ENCODE data around the gene PIP5K1A.
A peak's percentile ranks its signal among the peaks of the same experiment; 100 is the strongest.

Gene PIP5K1A

DNA sequence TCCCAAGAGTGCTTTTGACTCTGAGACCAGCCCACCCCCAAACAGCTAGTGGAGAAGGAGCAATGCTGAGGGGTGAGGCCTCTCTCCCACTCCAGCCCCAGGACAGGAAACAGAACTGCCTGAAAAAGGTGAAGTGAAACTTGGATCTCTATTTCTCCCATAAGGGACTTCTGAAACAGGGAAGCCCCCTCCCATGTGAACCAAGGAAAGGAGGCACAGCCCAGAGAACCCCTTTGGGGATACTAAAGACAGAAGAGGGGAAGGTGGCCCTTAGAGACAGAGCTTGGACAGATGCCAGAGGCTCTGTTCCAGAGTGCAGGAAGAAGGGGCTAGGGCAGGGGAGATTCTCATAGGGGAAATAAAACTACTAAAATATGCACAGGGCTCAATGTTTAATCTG is 39.0 kb upstream of the PIP5K1A start:
- DNase-seq (ENCODE audit: extremely low read depth, insufficient read length): no peak
- peaks cover 2% of the 10 kb centered on the region; the same call in 1 of the 2 replicates for H3K36me3 ChIP-seq (ENCODE audit: control insufficient read depth, insufficient read depth, low read length)
- no peak overlapping the region for H3K4me3 ChIP-seq (replicated peaks; ENCODE audit: low read depth, low read length)
- TF ChIP-seq, protein P1, sequence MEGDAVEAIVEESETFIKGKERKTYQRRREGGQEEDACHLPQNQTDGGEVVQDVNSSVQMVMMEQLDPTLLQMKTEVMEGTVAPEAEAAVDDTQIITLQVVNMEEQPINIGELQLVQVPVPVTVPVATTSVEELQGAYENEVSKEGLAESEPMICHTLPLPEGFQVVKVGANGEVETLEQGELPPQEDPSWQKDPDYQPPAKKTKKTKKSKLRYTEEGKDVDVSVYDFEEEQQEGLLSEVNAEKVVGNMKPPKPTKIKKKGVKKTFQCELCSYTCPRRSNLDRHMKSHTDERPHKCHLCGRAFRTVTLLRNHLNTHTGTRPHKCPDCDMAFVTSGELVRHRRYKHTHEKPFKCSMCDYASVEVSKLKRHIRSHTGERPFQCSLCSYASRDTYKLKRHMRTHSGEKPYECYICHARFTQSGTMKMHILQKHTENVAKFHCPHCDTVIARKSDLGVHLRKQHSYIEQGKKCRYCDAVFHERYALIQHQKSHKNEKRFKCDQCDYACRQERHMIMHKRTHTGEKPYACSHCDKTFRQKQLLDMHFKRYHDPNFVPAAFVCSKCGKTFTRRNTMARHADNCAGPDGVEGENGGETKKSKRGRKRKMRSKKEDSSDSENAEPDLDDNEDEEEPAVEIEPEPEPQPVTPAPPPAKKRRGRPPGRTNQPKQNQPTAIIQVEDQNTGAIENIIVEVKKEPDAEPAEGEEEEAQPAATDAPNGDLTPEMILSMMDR (IDR thresholded peaks at IDR 0.05; ENCODE audit: insufficient read depth, low read length, poor library complexity, severe bottlenecking): no peak
- no peaks in the 10 kb centered on the region for H3K27me3 ChIP-seq (replicated peaks; ENCODE audit: control insufficient read depth, insufficient read depth, low read length)

GRCh38 chr1:151164732-151165280 is 33.5 kb upstream of the PIP5K1A start:
- TF ChIP-seq, protein P1 (IDR thresholded peaks at IDR 0.05; ENCODE audit: insufficient read depth, low read length, poor library complexity, severe bottlenecking): no peak
- Histone ChIP-seq H3K27me3 (replicated peaks; ENCODE audit: control insufficient read depth, insufficient read depth, low read length) (no peaks in the 10 kb centered on the region), H3K36me3 (ENCODE audit: control insufficient read depth, insufficient read depth, low read length) (peaks cover 6% of the 10 kb centered on the region), H3K4me3 (replicated peaks; ENCODE audit: low read depth, low read length) (peak overlapping the region; percentile 69)
- no peak for DNase-seq (ENCODE audit: extremely low read depth, insufficient read length)

DNA sequence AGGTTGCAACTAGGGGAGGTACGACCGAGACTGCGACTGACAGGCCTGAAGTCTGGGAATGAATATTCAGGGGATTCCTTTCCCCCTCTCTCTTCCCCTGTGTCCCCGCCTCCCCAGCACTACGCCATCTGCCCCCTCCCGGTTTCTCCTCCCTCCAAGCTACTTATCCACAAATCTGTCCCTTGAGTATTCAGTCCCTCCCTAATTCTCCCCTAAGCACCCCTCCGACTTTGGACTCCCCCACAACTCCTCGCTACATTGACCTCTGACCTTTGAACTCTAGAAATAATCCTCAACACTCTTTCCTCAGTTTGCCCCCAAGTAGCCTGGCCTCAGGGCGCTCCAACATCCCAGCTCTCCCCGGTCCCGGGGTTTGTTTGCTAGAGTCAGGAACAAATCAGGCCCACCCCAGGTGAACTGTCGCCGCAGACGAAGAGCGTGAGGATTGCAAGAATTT is 33.0 kb upstream of the PIP5K1A start:
- H3K4me3 ChIP-seq (replicated peaks; ENCODE audit: low read depth, low read length): peak overlapping the region; percentile 69
- no peaks in the 10 kb centered on the region for H3K27me3 ChIP-seq (replicated peaks; ENCODE audit: control insufficient read depth, insufficient read depth, low read length)
- TF ChIP-seq, protein P1 (IDR thresholded peaks at IDR 0.05; ENCODE audit: insufficient read depth, low read length, poor library complexity, severe bottlenecking): no peak
- peaks cover 6% of the 10 kb centered on the region for H3K36me3 ChIP-seq (ENCODE audit: control insufficient read depth, insufficient read depth, low read length)
- DNase-seq (ENCODE audit: extremely low read depth, insufficient read length): no peak

DNA sequence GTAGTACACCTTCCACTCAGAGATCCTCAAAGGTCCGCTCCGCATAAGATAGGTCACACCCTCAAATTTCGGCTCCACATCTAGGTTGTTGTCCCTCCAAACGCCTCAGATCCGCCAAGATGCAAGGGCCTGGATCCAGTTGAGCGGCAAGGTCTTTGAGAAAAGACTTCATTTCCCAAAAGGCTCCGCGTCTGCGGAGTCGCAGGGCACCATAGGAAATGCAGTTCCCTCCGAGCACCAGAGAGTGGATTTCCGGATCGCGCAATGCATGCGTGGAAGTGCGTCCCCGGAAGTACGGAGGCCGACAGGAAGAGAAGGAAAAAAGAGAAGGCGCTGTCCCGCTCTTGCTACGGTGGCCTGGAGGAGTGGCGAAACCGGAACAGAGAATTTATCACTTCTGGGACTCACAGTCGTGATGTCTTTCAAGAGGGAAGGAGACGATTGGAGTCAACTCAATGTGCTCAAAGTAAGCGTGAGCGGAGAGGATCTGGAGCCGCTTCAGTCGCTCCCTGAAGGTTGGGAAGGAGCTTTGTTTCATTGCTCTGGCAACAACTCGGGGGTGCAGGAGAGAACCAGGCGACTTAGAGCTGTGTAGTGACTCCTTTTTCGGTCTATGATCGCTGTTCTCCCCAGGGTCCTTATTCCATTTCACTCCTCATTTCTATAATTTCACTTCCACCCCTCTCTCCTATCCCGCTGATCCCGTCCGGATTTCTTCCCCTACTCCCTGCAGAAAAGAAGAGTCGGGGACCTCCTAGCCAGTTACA is 32.4 kb upstream of the PIP5K1A start, which contains the start of the genes LYSMD1 and SCNM1:
Gene LYSMD1, minus strand, starts transcription at position 165 of the 767 bp plus-strand sequence. CDS start 644 bp downstream, outside the sequence.
Gene SCNM1, plus strand, starts transcription at position 407 of the 767 bp plus-strand sequence. Its CDS starts 9 bp downstream, at position 416.
- Histone ChIP-seq H3K36me3 (ENCODE audit: control insufficient read depth, insufficient read depth, low read length) (peaks cover 11% of the 10 kb centered on the region), H3K4me3 (replicated peaks; ENCODE audit: low read depth, low read length) (peak within 1 kb of the TSS; percentile 69), H3K27me3 (replicated peaks; ENCODE audit: control insufficient read depth, insufficient read depth, low read length) (no peaks in the 10 kb centered on the region)
- TF ChIP-seq, protein P1 (IDR thresholded peaks at IDR 0.05; ENCODE audit: insufficient read depth, low read length, poor library complexity, severe bottlenecking): no peak
- DNase-seq (ENCODE audit: extremely low read depth, insufficient read length): peak; percentile 92

DNA sequence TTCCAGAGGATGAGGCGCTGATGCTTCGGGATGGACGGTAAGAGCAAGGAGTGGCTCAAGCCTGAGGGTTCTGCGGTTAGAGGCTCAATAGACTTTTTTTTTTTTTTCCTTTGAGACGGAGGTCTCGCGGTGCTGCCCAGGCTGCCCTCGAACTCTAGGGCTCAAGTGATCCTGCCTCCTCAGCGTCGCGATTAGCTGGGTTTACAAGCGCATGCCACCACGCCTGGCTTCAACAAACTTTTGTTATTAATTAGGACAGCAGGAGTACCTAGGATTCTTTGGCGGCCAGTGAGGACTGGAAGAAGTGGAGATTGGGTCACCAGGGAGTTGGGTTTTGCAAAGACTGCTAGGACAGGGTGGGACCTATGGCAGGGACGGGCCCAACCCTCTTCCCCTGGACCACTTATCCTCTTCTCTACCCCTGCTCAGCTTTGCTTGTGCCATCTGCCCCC is 31.8 kb upstream of the PIP5K1A start:
- DNase-seq (ENCODE audit: extremely low read depth, insufficient read length): no peak
- TF ChIP-seq, protein P1 (IDR thresholded peaks at IDR 0.05; ENCODE audit: insufficient read depth, low read length, poor library complexity, severe bottlenecking): no peak
- H3K27me3 ChIP-seq (replicated peaks; ENCODE audit: control insufficient read depth, insufficient read depth, low read length): no peaks in the 10 kb centered on the region
- H3K4me3 ChIP-seq (replicated peaks; ENCODE audit: low read depth, low read length): peak overlapping the region; percentile 66
- peaks cover 13% of the 10 kb centered on the region for H3K36me3 ChIP-seq (ENCODE audit: control insufficient read depth, insufficient read depth, low read length)
